HCT116 (cell line): ENCODE results near the gene ST3GAL2. TPM values are rescaled to one million over a fixed set of nuclear protein-coding genes. Genes with fewer than 3 reads are reported as not detected.

Experiments
- ATAC-seq: fragments of 200-7000 bp; cut with Tn5 transposase; 2 replicates; pipeline ENCODE4 v1.9.1; 2020; ENCODE audit warnings: mild to moderate bottlenecking, moderate library complexity
- BruUV-seq: library from RNA; stranded (reverse); fragments of 400-500 nt; replicated peaks from 2 replicates; lab custom pipeline; 2021; lab: Mats Ljungman, UMichigan
- CTCF ChIA-PET: fragments of 300-600 bp; sonication (Branson Sonifier 250); formaldehyde crosslinking; loops from one replicate; lab custom pipeline; 2021; ENCODE audit warnings: antibody characterized with exemption; lab: Charles Lee
- POLR2A ChIA-PET: fragments of 300-600, 350-600 bp; sonication (Branson Sonifier 250); formaldehyde crosslinking; loops from one replicate; lab custom pipeline; 2021; ENCODE audit warnings: antibody characterized with exemption; lab: Charles Lee
- RAD21 ChIA-PET, 2 experiments: fragments of 300-600 bp; sonication (Branson Sonifier 250); formaldehyde crosslinking; loops; one replicate each; lab custom pipeline; 2023; ENCODE audit warnings: low total read pairs in 2 of 2; ENCODE audit not compliant: uncharacterized antibody in 2 of 2, unreplicated experiment in 2 of 2, low non-redundant PET in 1 of 2; lab: Charles Lee
- DNase-seq: peaks from one replicate; pipeline ENCODE4 v3.0.0-alpha.2; 2010; ENCODE audit warnings: low read depth, low spot score
- H2AFZ ChIP-seq: fragments of 200-600 bp; shearing (Covaris generic), sonication (generic); 2 replicates; pipeline ENCODE4 v1.6.1; 2017; ENCODE audit warnings: low read depth, mixed run types, mixed read lengths, antibody characterized with exemption, low read length; ENCODE audit not compliant: poor library complexity, severe bottlenecking
- H3K27ac ChIP-seq: 2 replicates; pipeline ENCODE4 v1.5.1; 2012; ENCODE audit warnings: low read depth, low read length
- H3K27me3 ChIP-seq: fragments of 200-600 bp; sonication (generic); 2 replicates; pipeline ENCODE4 v1.6.1; 2016; ENCODE audit warnings: mixed run types, low read length, mixed read lengths; ENCODE audit not compliant: insufficient read depth
- H3K36me3 ChIP-seq, 2 experiments: fragments of 200-500 bp in 1 of 2; fragments of 200-600 bp in 1 of 2; sonication (Bioruptor generic) in 1 of 2; sonication (generic) in 1 of 2; 2 replicates each; pipeline versions ENCODE4 v1.5.1 to v1.6.1; 2014 to 2016; ENCODE audit warnings: low read length in 2 of 2, inconsistent platforms in 1 of 2, mixed read lengths in 1 of 2, mixed run types in 1 of 2; ENCODE audit not compliant: insufficient read depth in 2 of 2, control insufficient read depth in 1 of 2
- H3K4me1 ChIP-seq, 2 experiments: fragments of 200-600 bp in 1 of 2; sonication (generic) in 1 of 2; 2 replicates each; pipeline versions ENCODE4 v1.5.1 to v1.6.1; 2012 to 2017; ENCODE audit warnings: low read length in 2 of 2, inconsistent platforms in 1 of 2, mild to moderate bottlenecking in 1 of 2, mixed read lengths in 1 of 2, mixed run types in 1 of 2, moderate library complexity in 1 of 2; ENCODE audit not compliant: insufficient read depth in 2 of 2, control insufficient read depth in 1 of 2
- H3K4me2 ChIP-seq: fragments of 200-600 bp; sonication (generic); 2 replicates; pipeline ENCODE4 v1.6.1; 2017; ENCODE audit warnings: mixed run types, low read length, mixed read lengths
- H3K4me3 ChIP-seq, 2 experiments: fragments of 200-600 bp in 1 of 2; sonication (generic) in 1 of 2; replicated peaks in 1 of 2; 2 replicates each; pipeline ENCODE4 v1.5.1; 2011 to 2016; ENCODE audit warnings: low read length in 2 of 2, control low read depth in 1 of 2, low read depth in 1 of 2, mild to moderate bottlenecking in 1 of 2, mixed read lengths in 1 of 2, mixed run types in 1 of 2
- H3K79me2 ChIP-seq: fragments of 200-600 bp; sonication (generic); 2 replicates; pipeline ENCODE4 v1.6.1; 2017; ENCODE audit warnings: mild to moderate bottlenecking, mixed run types, low read length, moderate library complexity, mixed read lengths; ENCODE audit not compliant: insufficient read depth
- H3K9ac ChIP-seq: fragments of 200-600 bp; sonication (generic); 2 replicates; pipeline ENCODE4 v1.6.1; 2016; ENCODE audit warnings: low read length, mixed read lengths
- H3K9me2 ChIP-seq: fragments of 200-600 bp; sonication (generic), shearing (Covaris generic); 2 replicates; pipeline ENCODE4 v1.6.1; 2017; ENCODE audit warnings: mixed run types, mild to moderate bottlenecking, moderate library complexity; ENCODE audit not compliant: insufficient read depth
- H3K9me3 ChIP-seq, 2 experiments: fragments of 200-500 bp in 1 of 2; fragments of 200-600 bp in 1 of 2; sonication (Bioruptor generic) in 1 of 2; sonication (generic) in 1 of 2; 2 replicates each; pipeline ENCODE4 v1.6.1; 2014 to 2017; ENCODE audit warnings: low read length in 2 of 2, mixed read lengths in 2 of 2, inconsistent platforms in 1 of 2, low read depth in 1 of 2, mild to moderate bottlenecking in 1 of 2, mixed run types in 1 of 2, moderate library complexity in 1 of 2; ENCODE audit not compliant: control insufficient read depth in 1 of 2, insufficient read depth in 1 of 2
- H4K20me1 ChIP-seq: fragments of 200-600 bp; sonication (generic), shearing (Covaris generic); 2 replicates; pipeline ENCODE4 v1.6.1; 2017; ENCODE audit warnings: mixed run types, mild to moderate bottlenecking, moderate library complexity; ENCODE audit not compliant: insufficient read depth
- ATF3 ChIP-seq: IDR thresholded peaks from 2 replicates; pipeline ENCODE4 v1.6.1; 2012
- CBX3 ChIP-seq: IDR thresholded peaks from 2 replicates; pipeline ENCODE4 v1.6.1; 2012; ENCODE audit warnings: low read depth
- CEBPB ChIP-seq: IDR thresholded peaks from 2 replicates; pipeline ENCODE4 v1.6.1; 2012; ENCODE audit warnings: low read depth
- EGR1 ChIP-seq: IDR thresholded peaks from 2 replicates; pipeline ENCODE4 v1.6.1; 2012; ENCODE audit warnings: low read depth
- ELF1 ChIP-seq: IDR thresholded peaks from 2 replicates; pipeline ENCODE4 v1.6.1; 2012; ENCODE audit warnings: low read depth, borderline replicate concordance
- EZH2phosphoT487 ChIP-seq: fragments of 200-600 bp; IDR thresholded peaks from 2 replicates; pipeline ENCODE4 v1.6.1; 2018; ENCODE audit warnings: antibody characterized with exemption, borderline replicate concordance
- FOSL1 ChIP-seq: IDR thresholded peaks from 2 replicates; pipeline ENCODE4 v1.6.1; 2012; ENCODE audit warnings: low read depth
- JUND ChIP-seq: IDR thresholded peaks from 2 replicates; pipeline ENCODE4 v1.6.1; 2012
- MAX ChIP-seq: IDR thresholded peaks from 2 replicates; pipeline ENCODE4 v1.6.1; 2012
- POLR2A ChIP-seq: IDR thresholded peaks from 2 replicates; pipeline ENCODE4 v1.7.0; 2011; ENCODE audit warnings: borderline replicate concordance; ENCODE audit not compliant: insufficient read depth, insufficient read length; ENCODE audit errors: extremely low read depth
- POLR2AphosphoS5 ChIP-seq: IDR thresholded peaks from 2 replicates; pipeline ENCODE4 v1.6.1; 2011; ENCODE audit warnings: mild to moderate bottlenecking, low read depth, low read length, moderate library complexity
- RAD21 ChIP-seq: IDR thresholded peaks from 2 replicates; pipeline ENCODE4 v1.6.1; 2012; ENCODE audit warnings: low read depth, mild to moderate bottlenecking
- REST ChIP-seq: IDR thresholded peaks from 2 replicates; pipeline ENCODE4 v1.6.1; 2012; ENCODE audit warnings: low read depth
- SP1 ChIP-seq: IDR thresholded peaks from 2 replicates; pipeline ENCODE4 v1.6.1; 2012; ENCODE audit warnings: low read depth
- SRF ChIP-seq: IDR thresholded peaks from 2 replicates; pipeline ENCODE4 v1.6.1; 2012; ENCODE audit warnings: low read depth
- TCF7L2 ChIP-seq: IDR thresholded peaks from 2 replicates; pipeline ENCODE4 v1.7.0; 2011; ENCODE audit warnings: borderline replicate concordance, inconsistent platforms; ENCODE audit not compliant: insufficient read depth, insufficient read length; ENCODE audit errors: extremely low read depth
- YY1 ChIP-seq: IDR thresholded peaks from 2 replicates; pipeline ENCODE4 v1.6.1; 2011; ENCODE audit warnings: low read length, low read depth, moderate library complexity, mild to moderate bottlenecking; ENCODE audit not compliant: insufficient replicate concordance; ENCODE audit errors: extremely low read depth
- ZBTB33 ChIP-seq: IDR thresholded peaks from 2 replicates; pipeline ENCODE4 v1.6.1; 2011; ENCODE audit warnings: mild to moderate bottlenecking, low read length, moderate library complexity; ENCODE audit not compliant: insufficient replicate concordance; ENCODE audit errors: extremely low read depth
- ZNF274 ChIP-seq: fragments of 200-500 bp; sonication (Bioruptor generic); IDR thresholded peaks from 2 replicates; pipeline ENCODE4 v1.6.1; 2014; ENCODE audit warnings: mild to moderate bottlenecking, low read depth, low read length, inconsistent platforms
- intact Hi-C: fragments of 100-400 bp; cut with micrococcal nuclease; formaldehyde crosslinking; loops from 2 replicates; pipeline ENCODE4 v1.10.0; 2022
- total RNA-seq: library from RNA; stranded (reverse); gene quantifications from one replicate; pipeline ENCODE4 v1.2.1, GENCODE V29; 2021; ENCODE audit not compliant: unreplicated experiment

Gene ST3GAL2
- total RNA-seq, 1 experiment from 2014 or later = 9.5 TPM

- TF ChIP-seq ZBTB33 = no peak
These were observed 27.8 kb upstream of the ST3GAL2 start (continued) for GRCh38 chr16:70466805-70467076.

- no peaks in the 10 kb centered on the region for H3K9me2 ChIP-seq
- no peak overlapping the region for H2AFZ ChIP-seq
- no peak overlapping the region for H3K4me3 ChIP-seq
- BruUV-seq = no TSS peak
- H3K9me3 ChIP-seq = no peaks in the 10 kb centered on the region
- H3K4me1 ChIP-seq = no peaks in the 10 kb centered on the region
- intact Hi-C loops = no loop called here
- RAD21 ChIA-PET = no interaction called here
- no peak overlapping the region for H3K27ac ChIP-seq
- DNase-seq (no peak), ATAC-seq (no peak)
- no peak overlapping the region for H3K9ac ChIP-seq
- no peaks in the 10 kb centered on the region for H3K36me3 ChIP-seq
- POLR2A ChIA-PET = no interaction called here
- no peaks in the 10 kb centered on the region for H3K27me3 ChIP-seq
- H3K4me2 ChIP-seq = no peak overlapping the region
- no peaks in the 10 kb centered on the region for H4K20me1 ChIP-seq
- H3K79me2 ChIP-seq = no peaks in the 10 kb centered on the region
- CTCF ChIA-PET = no interaction called here
- TF ChIP-seq SP1 (no peak), EZH2phosphoT487 (no peak), MAX (no peak), POLR2A (no peak), TCF7L2 (no peak), ATF3 (no peak), FOSL1 (no peak), CBX3 (no peak), ELF1 (no peak), SRF (no peak), CEBPB (no peak), EGR1 (no peak), JUND (no peak), ZNF274 (no peak), RAD21 (no peak), POLR2AphosphoS5 (no peak), REST (no peak), YY1 (no peak)
These were observed 27.3 kb upstream of the ST3GAL2 start for GRCh38 chr16:70465999-70466804.
